Parathyroid adenoma (tissue), 2 donors: ENCODE measurements around the gene TYRO3.

Experiments used
- H2AFZ ChIP-seq: fragments of 300-600 bp; sonication (generic); one replicate; pipeline ENCODE4 v1.7.0; 2017; ENCODE audit warnings: antibody characterized with exemption, mild to moderate bottlenecking
- H3K27ac ChIP-seq: fragments of 300-600 bp; sonication (generic); one replicate; pipeline ENCODE4 v1.7.0; 2017
- H3K27me3 ChIP-seq: fragments of 300-600 bp; sonication (generic); one replicate; pipeline ENCODE4 v1.7.0; 2017; ENCODE audit warnings: low read length; ENCODE audit not compliant: control insufficient read depth, insufficient read depth
- H3K36me3 ChIP-seq: fragments of 300-600 bp; sonication (generic); one replicate; pipeline ENCODE4 v1.7.0; 2017; ENCODE audit warnings: low read length; ENCODE audit not compliant: control insufficient read depth, insufficient read depth
- H3K4me1 ChIP-seq: fragments of 300-600 bp; sonication (generic); one replicate; pipeline ENCODE4 v1.7.0; 2017; ENCODE audit warnings: control low read depth
- H3K4me2 ChIP-seq: fragments of 300-600 bp; sonication (generic); one replicate; pipeline ENCODE4 v1.7.0; 2017; ENCODE audit warnings: low read length
- H3K4me3 ChIP-seq: fragments of 300-600 bp; sonication (generic); one replicate; pipeline ENCODE4 v1.7.0; 2017; ENCODE audit warnings: low read depth, low read length
- H3K79me2 ChIP-seq: fragments of 300-600 bp; sonication (generic); one replicate; pipeline ENCODE4 v1.7.0; 2017; ENCODE audit warnings: control low read depth
- H3K9ac ChIP-seq: fragments of 300-600 bp; sonication (generic); one replicate; pipeline ENCODE4 v1.7.0; 2017; ENCODE audit warnings: mild to moderate bottlenecking
- H3K9me3 ChIP-seq: fragments of 300-600 bp; sonication (generic); one replicate; pipeline ENCODE4 v1.7.0; 2017; ENCODE audit warnings: low read length; ENCODE audit not compliant: control insufficient read depth
- TF ChIP-seq, protein P1 (sequence below): fragments of 300-600 bp; sonication (generic); IDR thresholded peaks from one replicate; pipeline ENCODE4 v1.7.0; 2017; ENCODE audit warnings: antibody characterized with exemption, mild to moderate bottlenecking
- donor health status: primary hyperparathyroidism.

Gene TYRO3

GRCh38 chr15:41558400-41559238 lies at the start of gene TYRO3:
Gene TYRO3 (plus strand): TSS chr15:41559212. CDS start chr15:41559258, 46 bp downstream.
- H3K4me2 ChIP-seq = peak within 1 kb of the TSS; percentile 62
- no peaks in the 10 kb centered on the region for H3K9me3 ChIP-seq
- TF ChIP-seq, protein P1, sequence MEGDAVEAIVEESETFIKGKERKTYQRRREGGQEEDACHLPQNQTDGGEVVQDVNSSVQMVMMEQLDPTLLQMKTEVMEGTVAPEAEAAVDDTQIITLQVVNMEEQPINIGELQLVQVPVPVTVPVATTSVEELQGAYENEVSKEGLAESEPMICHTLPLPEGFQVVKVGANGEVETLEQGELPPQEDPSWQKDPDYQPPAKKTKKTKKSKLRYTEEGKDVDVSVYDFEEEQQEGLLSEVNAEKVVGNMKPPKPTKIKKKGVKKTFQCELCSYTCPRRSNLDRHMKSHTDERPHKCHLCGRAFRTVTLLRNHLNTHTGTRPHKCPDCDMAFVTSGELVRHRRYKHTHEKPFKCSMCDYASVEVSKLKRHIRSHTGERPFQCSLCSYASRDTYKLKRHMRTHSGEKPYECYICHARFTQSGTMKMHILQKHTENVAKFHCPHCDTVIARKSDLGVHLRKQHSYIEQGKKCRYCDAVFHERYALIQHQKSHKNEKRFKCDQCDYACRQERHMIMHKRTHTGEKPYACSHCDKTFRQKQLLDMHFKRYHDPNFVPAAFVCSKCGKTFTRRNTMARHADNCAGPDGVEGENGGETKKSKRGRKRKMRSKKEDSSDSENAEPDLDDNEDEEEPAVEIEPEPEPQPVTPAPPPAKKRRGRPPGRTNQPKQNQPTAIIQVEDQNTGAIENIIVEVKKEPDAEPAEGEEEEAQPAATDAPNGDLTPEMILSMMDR = no peak
- H3K4me1 ChIP-seq = no peaks in the 10 kb centered on the region
- H3K9ac ChIP-seq = no peak within 1 kb of the TSS
- H2AFZ ChIP-seq = peak within 1 kb of the TSS; percentile 74
- H3K4me3 ChIP-seq = peak within 1 kb of the TSS; percentile 45
- H3K27ac ChIP-seq = no peak within 1 kb of the TSS
- no peaks in the 10 kb centered on the region for H3K27me3 ChIP-seq
- no peaks in the 10 kb centered on the region for H3K36me3 ChIP-seq
- H3K79me2 ChIP-seq = no peaks in the 10 kb centered on the region

DNA sequence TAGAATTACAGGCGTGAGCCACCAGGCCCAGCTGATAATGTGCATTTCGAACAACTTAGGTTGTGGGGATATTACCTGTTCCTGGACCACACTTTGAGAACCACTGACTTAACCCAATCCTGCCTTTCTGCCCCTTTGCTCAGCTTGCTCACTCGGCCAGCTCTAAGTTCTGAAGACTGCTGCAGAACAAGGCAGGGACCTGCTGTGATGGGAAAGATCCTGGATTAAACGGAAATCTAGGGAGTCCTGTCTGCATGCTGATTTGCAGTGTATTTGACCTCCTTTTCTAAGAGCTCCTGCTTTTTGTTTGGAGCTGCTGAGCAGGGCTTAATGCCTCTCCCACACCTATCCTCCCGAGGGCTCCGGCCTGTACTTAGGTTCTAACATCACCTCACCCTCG lies 48.3 kb upstream of the TYRO3 start:
- no peak overlapping the region for H3K4me2 ChIP-seq
- H3K36me3 ChIP-seq = no peaks in the 10 kb centered on the region
- no peak overlapping the region for H3K27ac ChIP-seq
- H3K4me3 ChIP-seq = no peak overlapping the region
- no peaks in the 10 kb centered on the region for H3K9me3 ChIP-seq
- H3K27me3 ChIP-seq = no peaks in the 10 kb centered on the region
- no peak overlapping the region for H2AFZ ChIP-seq
- H3K9ac ChIP-seq = no peak overlapping the region
- TF ChIP-seq, protein P1 = no peak
- H3K4me1 ChIP-seq = no peaks in the 10 kb centered on the region
- no peaks in the 10 kb centered on the region for H3K79me2 ChIP-seq

DNA sequence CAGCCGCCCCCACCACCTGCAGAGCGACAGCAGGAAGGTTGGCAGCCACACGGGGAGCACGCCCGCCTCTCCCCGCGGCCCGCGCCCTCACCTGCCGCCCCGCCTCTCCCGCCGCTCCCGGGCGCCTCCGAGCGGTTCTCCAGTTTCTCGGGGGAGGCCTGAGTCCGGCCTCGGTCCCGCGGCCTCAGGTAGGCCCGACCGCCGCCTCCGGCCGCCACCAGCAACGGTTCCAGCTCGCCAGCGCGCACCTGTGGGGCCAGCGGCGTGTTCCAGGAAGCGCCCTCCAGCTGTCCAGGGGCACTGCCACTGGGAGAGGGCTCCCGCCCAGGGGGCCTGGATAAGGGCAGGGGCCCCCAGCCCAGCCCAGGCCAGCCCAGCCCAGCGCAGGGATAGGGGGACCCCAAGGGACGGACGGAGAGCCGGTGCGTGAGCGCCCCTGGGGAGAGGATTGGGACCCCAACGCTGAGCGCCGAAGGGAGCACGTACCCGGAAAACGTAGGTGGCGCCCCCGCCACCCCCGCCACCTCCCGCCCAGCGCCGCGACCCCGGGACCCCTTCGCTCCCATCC lies 47.6 kb upstream of the TYRO3 start:
- Histone ChIP-seq H3K4me2 (no peak overlapping the region), H3K9ac (no peak overlapping the region), H3K27ac (no peak overlapping the region), H3K4me3 (no peak overlapping the region), H3K9me3 (no peaks in the 10 kb centered on the region), H3K27me3 (no peaks in the 10 kb centered on the region), H2AFZ (no peak overlapping the region), H3K36me3 (no peaks in the 10 kb centered on the region), H3K4me1 (no peaks in the 10 kb centered on the region), H3K79me2 (no peaks in the 10 kb centered on the region)
- TF ChIP-seq, protein P1 = no peak

- no peak overlapping the region for H3K9ac ChIP-seq
- peak overlapping the region; percentile 38 for H2AFZ ChIP-seq
- no peaks in the 10 kb centered on the region for H3K9me3 ChIP-seq
- TF ChIP-seq, protein P1 = no peak
- no peaks in the 10 kb centered on the region for H3K4me1 ChIP-seq
- no peak overlapping the region for H3K4me3 ChIP-seq
- H3K36me3 ChIP-seq = no peaks in the 10 kb centered on the region
- no peaks in the 10 kb centered on the region for H3K27me3 ChIP-seq
- H3K79me2 ChIP-seq = no peaks in the 10 kb centered on the region
- peak overlapping the region; percentile 48 for H3K4me2 ChIP-seq
- H3K27ac ChIP-seq = no peak overlapping the region
Measured at GRCh38 chr15:41511899-41512369, 47.1 kb upstream of the TYRO3 start.
